Embryonic facial prominence (tissue), 1 donor: ENCODE results near the gene MADCAM1.

Experiments used
- DNase-seq: peaks from one replicate; pipeline ENCODE4 v3.0.0-alpha.2; 2016; ENCODE audit errors: extremely low spot score

Gene MADCAM1

GRCh38 chr19:532561-533363 lies 36.5 kb downstream of the MADCAM1 start:
- no peak for DNase-seq

- no peak for DNase-seq
These were observed 37.2 kb downstream of the MADCAM1 start for GRCh38 chr19:533364-534058.

- DNase-seq, result no peak
These were observed 37.8 kb downstream of the MADCAM1 start for GRCh38 chr19:534088-534487.

- no peak for DNase-seq
These were observed 38.9 kb downstream of the MADCAM1 start for GRCh38 chr19:535017-535835.

GRCh38 chr19:536031-536880 lies 40.0 kb downstream of the MADCAM1 start:
- DNase-seq, result no peak

GRCh38 chr19:536881-537404 lies 40.7 kb downstream of the MADCAM1 start:
- DNase-seq, result no peak

GRCh38 chr19:538641-539428 lies 42.5 kb downstream of the MADCAM1 start:
- no peak for DNase-seq

- no peak for DNase-seq
These were observed 43.2 kb downstream of the MADCAM1 start for GRCh38 chr19:539429-540030.

- no peak for DNase-seq
These were observed 44.8 kb downstream of the MADCAM1 start for GRCh38 chr19:540867-541637.

- no peak for DNase-seq
These were observed 45.4 kb downstream of the MADCAM1 start for GRCh38 chr19:541699-542098.

GRCh38 chr19:542173-542866 lies 46.0 kb downstream of the MADCAM1 start:
- DNase-seq, result no peak

- DNase-seq, result no peak
These were observed 47.8 kb downstream of the MADCAM1 start, which contains the start of gene GZMM for GRCh38 chr19:543910-544608. Gene GZMM, plus strand, starts transcription at chr19:544053. Its CDS starts 19 bp downstream, at chr19:544072.

- no peak for DNase-seq
These were observed 50.8 kb downstream of the MADCAM1 start for GRCh38 chr19:547117-547516.

- no peak for DNase-seq
These were observed 51.8 kb downstream of the MADCAM1 start for GRCh38 chr19:547836-548720.

GRCh38 chr19:548886-549830 lies 52.9 kb downstream of the MADCAM1 start:
- no peak for DNase-seq

- DNase-seq, result no peak
These were observed 58.5 kb downstream of the MADCAM1 start for GRCh38 chr19:554817-555216.
